CD4-positive, alpha-beta T cell treated with Interleukin-10 for 1 hour (primary cell): ENCODE results near the gene DNER.
"Not testable (repeated sequence)": the region's sequence is repeated elsewhere in the genome, so short reads cannot be mapped to it uniquely, and the experiment has no call there.

Experiments
- DNase-seq: peaks from one replicate; pipeline ENCODE4 v3.0.0-alpha.2; 2020

Gene DNER, protein sequence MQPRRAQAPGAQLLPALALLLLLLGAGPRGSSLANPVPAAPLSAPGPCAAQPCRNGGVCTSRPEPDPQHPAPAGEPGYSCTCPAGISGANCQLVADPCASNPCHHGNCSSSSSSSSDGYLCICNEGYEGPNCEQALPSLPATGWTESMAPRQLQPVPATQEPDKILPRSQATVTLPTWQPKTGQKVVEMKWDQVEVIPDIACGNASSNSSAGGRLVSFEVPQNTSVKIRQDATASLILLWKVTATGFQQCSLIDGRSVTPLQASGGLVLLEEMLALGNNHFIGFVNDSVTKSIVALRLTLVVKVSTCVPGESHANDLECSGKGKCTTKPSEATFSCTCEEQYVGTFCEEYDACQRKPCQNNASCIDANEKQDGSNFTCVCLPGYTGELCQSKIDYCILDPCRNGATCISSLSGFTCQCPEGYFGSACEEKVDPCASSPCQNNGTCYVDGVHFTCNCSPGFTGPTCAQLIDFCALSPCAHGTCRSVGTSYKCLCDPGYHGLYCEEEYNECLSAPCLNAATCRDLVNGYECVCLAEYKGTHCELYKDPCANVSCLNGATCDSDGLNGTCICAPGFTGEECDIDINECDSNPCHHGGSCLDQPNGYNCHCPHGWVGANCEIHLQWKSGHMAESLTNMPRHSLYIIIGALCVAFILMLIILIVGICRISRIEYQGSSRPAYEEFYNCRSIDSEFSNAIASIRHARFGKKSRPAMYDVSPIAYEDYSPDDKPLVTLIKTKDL

DNA sequence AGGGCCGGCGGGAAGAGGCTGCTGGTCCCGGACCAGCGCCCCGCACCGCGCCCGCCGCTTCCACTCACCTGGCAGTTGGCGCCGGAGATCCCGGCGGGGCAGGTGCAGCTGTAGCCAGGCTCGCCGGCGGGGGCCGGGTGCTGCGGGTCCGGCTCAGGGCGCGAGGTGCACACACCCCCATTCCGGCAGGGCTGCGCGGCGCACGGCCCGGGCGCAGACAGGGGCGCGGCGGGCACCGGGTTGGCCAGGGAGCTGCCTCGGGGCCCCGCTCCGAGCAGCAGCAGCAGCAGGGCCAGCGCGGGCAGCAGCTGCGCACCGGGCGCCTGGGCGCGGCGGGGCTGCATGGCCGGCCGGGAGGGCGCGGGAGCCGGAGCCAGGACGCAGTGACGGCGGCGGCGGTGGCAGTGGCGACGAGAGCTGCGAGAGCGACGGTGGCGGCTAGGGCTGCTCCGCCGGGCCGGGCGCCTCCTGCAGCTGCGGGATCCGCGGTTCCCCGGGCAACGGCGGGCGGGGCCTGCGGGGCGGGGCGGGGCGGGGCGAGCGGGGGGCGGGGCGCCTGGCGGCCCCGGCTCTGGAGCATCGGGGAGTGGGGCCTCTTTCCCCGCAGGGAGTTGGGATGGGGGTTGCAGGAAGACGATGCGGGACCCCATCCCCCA is at the start of gene DNER:
TSS of gene DNER (minus strand) at position 476 of the 656 bp plus-strand sequence. CDS start at position 344, 132 bp downstream.
- peak; percentile 42 for DNase-seq

GRCh38 chr2:229761663-229762062 is 47.3 kb upstream of the DNER start:
- DNase-seq: no peak

DNA sequence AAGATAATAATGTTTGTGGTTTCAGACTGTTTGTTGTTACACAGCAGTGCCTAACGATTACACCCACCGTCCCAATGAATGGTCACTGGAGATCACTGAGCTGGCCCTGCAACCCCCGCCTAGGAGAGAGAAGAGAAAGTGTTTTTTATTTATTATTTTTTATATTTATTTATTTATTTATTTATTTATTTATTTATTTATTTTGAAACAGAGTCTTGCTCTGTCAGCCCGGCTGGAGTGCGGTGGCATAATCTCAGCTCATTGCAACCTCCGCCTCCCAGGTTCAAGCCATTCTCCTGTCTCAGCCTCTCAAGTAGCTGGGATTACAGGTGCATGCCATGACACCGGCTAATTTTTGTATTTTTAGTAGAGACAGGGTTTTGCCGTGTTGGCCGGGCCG is 43.1 kb upstream of the DNER start:
- DNase-seq: not testable (repeated sequence)

DNA sequence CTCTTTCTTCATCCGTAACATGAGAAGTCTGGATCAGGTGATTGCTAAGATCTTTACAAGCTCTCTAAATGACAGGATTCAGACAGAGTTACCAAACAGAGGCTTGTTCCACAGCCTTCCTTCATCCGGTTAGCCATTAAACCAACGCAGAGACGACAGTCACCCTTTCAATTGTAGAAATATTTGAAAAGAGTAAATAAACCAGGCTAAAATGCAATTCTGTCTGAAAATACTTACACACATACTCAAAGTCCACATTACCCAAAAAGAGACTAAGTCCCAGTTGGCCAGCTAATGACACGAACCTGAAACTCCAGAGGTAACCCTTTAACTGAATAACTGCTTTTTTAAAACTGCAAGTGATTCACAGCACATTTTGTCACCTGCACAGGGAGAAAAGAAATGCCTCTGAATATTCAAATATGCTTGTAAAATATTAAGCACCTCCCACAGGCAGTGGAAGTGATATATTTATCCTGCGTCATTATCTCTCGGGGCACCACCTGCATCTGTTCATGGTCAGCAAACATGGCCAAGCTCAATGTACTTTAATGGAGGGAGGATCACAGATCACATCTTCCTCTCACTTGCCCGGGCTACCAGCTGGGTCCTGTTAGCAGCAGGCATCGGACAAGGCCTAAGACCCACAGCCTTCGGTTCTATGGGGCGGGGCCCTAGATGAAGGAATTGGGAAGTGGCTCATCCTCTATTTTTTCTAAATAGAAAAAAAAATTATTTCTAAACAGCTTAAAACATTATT is 38.8 kb upstream of the DNER start:
- no peak for DNase-seq

DNA sequence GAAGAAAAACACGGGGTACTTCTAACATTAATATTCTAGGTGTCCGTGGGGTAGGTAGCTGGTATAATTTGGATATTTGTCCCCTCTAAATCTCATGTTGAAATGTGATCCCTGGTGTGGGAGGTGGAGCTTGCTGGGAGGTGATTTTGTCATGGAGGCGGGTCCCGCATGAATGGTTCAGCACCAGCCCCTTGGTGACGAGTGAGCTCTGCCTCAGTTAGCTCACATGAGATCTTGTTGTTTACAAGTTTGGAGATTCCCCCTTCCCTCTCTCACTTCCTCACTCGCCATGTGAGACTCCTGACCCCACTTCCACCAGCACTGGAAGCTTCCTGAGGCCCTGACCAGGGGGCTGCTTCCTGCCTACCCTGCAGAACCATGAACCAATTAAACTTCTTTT is 35.4 kb upstream of the DNER start:
- DNase-seq: no peak

DNA sequence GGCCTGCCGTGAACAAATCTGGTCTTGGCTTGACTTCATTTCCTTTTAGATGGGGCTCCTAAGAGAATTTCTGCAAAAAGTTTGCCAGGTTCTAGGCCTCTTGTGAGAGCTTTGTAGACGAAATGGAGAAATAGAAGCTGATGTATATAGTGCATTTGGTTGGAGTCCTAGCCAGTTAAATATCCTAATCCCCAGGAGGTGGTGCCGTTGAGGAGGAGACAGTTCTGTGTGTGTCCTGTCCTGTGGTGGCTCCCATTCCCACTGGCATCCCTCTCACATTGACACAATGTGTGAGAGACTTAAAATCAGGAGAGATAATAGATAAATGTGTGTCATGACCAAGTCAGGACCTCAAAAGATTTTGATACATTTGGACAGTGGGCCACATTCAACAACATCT is 34.6 kb upstream of the DNER start:
- DNase-seq: no peak

DNA sequence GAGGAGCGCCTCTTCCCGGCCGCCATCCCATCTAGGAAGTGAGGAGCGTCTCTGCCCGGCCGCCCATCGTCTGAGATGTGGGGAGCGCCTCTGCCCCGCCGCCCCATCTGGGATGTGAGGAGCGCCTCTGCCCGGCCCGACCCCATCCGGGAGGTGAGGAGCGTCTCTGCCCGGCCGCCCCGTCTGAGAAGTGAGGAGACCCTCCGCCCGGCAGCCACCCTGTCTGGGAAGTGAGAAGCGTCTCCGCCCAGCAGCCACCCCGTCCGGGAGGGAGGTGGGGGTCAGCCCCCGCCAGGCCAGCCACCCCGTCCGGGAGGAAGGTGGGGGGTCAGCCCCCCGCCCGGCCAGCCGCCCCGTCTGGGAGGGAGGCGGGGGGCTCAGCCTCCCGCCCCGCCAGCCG is 28.3 kb upstream of the DNER start:
- not testable (repeated sequence) for DNase-seq

- no peak for DNase-seq
Observed at GRCh38 chr2:229740279-229740678, 25.9 kb upstream of the DNER start.

GRCh38 chr2:229738024-229738625 is 23.8 kb upstream of the DNER start:
- DNase-seq: no peak

DNA sequence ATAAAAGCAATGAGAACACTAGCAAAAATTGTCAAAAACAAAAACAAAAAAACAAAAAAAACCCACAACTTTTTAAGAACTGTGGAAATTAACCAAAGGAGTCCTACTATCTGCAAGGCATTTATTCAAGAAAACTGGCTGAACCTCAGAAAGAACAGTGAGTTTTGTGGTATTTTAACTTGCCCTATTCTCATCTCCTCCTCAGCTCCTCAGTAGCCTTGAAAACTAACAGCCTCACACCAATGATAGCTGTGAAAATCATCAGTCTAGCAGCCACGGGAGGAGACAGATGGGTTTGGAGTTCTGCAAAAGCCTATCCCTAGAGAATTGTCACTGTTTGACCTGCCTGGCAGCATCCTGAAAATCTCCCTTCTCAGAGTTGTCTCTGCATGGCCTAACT is 20.1 kb upstream of the DNER start:
- DNase-seq: no peak

DNA sequence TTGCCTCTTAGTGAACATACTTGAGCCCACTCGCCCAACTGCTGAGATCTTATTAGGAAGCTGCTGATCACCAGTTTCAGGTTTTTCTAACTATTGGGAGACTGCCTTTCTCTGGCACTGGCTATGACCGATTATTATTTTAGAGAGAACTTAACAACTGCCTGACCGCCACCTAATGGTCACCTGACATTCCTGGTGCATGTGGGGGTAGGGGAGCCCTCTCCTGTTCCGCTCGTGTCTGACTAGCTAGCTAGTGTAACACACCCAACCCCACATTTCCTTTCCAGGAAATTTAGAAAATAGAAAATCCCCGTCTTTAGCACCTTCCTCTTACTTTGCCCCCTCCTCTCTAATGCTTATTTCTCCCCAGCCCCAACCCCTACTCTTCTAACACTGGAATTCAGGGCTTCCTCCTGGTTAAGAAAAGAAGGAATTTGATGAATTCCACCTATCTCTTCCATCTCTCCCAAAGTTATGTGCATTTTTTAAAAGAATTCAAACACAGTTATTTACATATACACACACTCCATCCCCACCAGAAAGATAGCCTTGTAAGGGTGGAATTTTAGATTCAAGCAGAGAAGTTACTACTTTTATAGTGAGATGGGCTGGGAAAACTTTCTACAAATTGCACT is 19.4 kb upstream of the DNER start:
- DNase-seq: no peak

GRCh38 chr2:229732897-229733296 is 18.5 kb upstream of the DNER start:
- no peak for DNase-seq

- DNase-seq: no peak
Observed at GRCh38 chr2:229731916-229732315, 17.6 kb upstream of the DNER start.

GRCh38 chr2:229731363-229731762 is 17.0 kb upstream of the DNER start:
- DNase-seq: no peak

- no peak for DNase-seq
Observed at GRCh38 chr2:229728370-229728769, 14.0 kb upstream of the DNER start.

- no peak for DNase-seq
Observed at GRCh38 chr2:229726643-229727042, 12.3 kb upstream of the DNER start.

DNA sequence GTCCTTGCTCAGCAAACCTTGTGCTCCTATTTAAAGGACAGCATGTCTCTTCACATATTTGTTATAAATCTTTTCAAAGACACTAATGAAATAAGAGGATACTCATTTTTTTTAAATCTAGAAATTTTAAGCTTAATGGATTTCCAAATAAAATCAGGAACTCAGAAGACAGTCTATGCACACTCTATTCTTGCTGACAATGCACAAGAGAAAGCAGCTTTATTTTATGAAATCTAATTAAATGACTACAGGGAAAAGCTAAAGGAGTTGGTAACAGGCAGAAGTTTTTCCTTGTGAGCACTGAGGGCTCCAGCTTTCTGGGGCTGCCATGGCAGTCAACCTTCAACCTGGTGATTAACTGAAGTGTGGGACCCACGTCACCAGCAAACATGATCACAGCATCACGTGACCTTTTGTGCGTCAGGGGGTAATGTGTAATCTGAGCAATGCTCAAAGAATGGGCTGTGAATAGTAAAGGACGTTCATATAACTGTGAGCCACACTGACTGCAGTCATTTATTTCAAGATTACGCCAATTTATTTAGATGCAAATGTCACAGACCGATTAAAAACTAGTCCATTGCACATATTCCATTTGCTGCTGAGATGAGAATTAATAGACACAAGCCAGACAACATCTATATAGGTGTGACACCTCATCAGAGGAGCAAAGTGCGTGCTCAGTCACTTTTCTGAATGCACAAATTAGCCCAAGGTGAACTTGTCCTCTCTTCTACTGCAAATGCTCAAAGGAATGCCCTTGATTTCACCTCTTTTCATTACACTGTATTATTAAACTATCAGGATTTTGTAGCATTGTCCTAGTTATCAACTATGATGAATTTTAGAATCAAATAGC is 11.6 kb upstream of the DNER start:
- DNase-seq: no peak

DNA sequence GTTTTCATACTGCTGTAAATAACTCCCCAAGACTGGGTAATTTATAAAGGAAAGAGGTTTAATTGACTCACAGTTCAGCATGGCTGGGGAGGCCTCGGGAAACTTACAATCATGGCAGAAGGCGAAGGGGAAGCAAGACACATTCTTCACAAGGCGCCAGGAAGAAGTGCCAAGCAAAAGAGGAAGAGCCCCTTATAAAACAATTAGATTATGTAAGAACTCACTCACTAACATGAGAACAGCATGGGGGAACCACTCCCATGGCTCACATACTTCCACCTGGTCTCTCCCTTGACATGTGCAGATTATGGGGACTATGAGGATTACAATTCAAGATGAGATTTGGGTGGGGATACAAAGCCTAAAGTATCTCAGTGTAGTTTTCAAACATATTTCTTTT is 8.8 kb upstream of the DNER start:
- not testable (repeated sequence) for DNase-seq

- DNase-seq: no peak
Observed at GRCh38 chr2:229719926-229720647, 5.7 kb upstream of the DNER start.

GRCh38 chr2:229718057-229718456 is 3.7 kb upstream of the DNER start:
- no peak for DNase-seq
